Occipital lobe (tissue), 2 donors: Measurements from ENCODE around the gene TMEM165. TPM values are rescaled to one million over a fixed set of nuclear protein-coding genes. Genes with fewer than 3 reads are reported as not detected.
"Not testable (repeated sequence)": the region's sequence is repeated elsewhere in the genome, so short reads cannot be mapped to it uniquely, and the experiment has no call there.

Experiments used
- DNase-seq: peaks from one replicate; lab custom pipeline; 2025; lab: John Stamatoyannopoulos, UW
- total RNA-seq: library from RNA; depleted of rRNA; stranded (reverse); fragments of >200 nt; gene quantifications from one replicate; pipeline ENCODE4 v1.2.3, GENCODE V29; 2014

The TMEM165 gene, protein sequence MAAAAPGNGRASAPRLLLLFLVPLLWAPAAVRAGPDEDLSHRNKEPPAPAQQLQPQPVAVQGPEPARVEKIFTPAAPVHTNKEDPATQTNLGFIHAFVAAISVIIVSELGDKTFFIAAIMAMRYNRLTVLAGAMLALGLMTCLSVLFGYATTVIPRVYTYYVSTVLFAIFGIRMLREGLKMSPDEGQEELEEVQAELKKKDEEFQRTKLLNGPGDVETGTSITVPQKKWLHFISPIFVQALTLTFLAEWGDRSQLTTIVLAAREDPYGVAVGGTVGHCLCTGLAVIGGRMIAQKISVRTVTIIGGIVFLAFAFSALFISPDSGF
- total RNA-seq: 109 TPM

DNA sequence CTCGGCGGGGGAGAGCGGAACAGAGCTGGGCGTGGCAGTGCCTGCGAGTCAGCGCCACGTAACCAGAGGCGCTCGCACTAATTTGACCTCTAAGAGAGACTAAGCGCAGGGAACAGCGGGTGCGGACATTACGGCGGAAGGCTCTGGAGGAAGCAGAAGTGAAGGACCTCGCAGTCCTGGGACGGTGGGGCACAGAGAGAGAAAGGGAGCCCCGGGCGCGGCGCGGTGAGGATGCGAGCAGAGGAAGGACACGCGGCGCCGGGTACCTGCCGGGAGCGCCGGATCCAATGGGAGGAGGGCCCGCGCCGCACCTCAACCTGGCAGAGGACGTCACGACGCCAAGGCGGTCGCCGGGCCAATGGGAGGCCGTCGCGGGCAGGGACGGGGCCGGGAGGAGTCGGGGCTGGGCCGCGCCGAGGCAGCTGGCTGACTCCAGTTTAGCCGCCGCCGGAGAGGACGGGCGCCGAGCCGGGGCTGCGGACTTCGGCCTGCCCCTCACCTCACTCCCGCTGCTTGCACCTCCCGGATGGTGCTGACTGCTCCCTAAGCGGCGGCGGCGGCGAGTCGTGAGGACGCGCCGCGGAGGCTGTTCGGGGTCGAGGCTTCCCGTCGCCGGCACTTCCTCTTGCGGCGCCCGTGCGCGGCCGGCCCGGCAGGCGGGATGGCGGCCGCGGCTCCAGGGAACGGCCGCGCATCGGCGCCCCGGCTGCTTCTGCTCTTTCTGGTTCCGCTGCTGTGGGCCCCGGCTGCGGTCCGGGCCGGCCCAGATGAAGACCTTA, at the start of gene TMEM165:
Gene TMEM165 (plus strand): TSS at position 429 of the 779 bp plus-strand sequence. CDS start 233 bp downstream, at position 662.
- peak; percentile 86 for DNase-seq

DNA sequence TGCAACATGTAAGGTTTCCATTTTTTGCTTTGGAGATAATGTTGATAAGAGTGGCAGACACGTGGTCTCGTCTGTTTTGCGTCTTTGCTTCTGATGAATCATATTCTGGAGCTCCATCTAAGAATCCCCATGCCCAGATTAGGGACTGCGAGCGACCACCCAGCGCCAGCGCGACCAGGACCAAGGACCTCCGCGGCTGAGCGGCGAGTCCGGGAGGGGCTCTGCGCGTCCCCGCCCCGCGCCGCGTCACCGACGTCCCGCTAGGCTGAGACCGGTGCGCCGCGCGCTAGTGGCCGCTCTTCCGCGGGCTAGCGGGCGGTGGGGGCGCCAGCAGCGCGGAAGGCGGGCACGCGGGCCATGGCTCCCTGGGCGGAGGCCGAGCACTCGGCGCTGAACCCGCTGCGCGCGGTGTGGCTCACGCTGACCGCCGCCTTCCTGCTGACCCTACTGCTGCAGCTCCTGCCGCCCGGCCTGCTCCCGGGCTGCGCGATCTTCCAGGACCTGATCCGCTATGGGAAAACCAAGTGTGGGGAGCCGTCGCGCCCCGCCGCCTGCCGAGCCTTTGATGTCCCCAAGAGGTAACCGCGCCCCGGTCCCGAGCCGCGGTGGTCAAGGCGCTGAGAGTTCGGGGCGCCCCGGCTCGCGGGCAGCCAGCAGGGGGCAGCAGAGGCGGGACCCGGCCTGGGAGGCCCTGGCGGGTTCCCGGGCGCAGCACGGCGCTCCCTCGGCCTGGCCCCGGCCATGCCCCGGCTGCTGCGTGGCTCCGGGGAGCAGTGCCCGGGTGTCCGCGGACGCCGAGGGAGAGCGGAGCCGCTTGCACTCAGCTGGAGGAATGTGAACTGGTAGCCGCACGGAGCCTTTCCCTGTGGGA, 49.5 kb upstream of the TMEM165 start, which contains the start of gene SRD5A3:
Gene SRD5A3 (plus strand): TSS at position 263 of the 871 bp plus-strand sequence. CDS start 95 bp downstream, at position 358.
- DNase-seq: peak; percentile 83

DNA sequence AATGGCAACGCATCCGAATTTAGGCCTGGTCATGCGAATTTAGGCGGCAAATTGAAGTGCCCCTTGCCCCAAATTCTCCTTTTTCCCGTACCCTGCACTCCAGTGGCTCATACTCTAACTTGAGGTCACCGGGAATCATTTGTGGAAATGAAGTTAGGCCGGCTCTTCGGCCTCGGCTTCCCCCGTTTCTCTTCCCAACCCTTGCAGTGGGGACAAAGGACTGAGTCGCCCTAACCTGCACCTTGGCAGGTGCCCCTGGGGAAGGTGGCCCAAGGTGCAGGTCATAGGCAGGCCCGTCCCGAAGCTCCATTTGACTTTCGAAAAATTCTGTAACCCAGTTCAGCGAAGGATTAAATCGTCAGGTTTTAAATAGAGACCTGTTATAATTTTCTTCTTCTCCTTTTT, 48.9 kb upstream of the TMEM165 start:
- DNase-seq: no peak

DNA sequence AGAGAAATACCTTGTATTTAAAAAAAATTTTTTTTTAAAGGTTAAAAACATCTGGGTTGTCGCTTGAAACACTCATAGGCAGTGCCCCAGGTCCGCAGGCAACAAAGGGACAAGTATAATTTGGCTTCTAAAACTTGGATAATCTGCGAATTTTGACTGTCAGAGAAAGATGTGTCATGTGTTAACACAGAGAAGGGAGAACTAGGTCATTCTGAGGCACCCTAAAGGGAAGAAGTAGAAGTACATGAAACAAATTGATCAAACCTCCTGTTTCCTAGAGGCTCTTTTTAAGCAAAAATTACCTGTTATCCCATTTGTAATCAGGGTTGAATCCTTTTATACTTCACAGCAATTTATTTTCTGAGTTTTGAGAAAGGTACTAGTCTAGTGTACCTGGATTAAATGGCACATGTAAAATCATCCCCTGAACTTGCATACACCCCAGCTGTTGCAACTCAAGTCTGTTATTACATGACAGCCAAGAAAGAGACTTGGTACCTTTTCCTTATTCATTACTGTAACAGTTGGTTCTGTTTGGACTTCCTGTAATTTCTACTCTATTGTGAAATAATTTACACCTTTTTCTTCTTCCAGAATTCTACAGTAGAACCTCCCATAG, 48.0 kb upstream of the TMEM165 start:
- DNase-seq: no peak

DNA sequence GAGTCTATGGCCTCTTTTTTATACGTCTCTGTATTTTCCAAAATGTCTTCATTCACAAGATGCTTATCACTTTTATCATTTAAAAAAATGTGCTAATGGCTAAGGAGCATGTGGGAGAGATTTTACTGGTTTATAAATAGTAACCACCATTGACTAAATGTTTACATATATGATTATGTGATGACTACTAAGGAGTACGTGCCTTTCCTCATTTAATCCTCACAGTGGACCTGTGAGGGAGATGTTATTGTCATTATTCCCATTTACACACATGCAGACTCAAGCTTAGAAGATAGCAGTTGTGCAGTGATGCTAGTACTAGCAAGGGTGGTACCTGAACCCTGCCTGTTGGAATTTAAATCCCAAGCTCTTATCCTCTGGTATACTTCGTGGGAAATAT, 47.3 kb upstream of the TMEM165 start:
- DNase-seq: no peak

DNA sequence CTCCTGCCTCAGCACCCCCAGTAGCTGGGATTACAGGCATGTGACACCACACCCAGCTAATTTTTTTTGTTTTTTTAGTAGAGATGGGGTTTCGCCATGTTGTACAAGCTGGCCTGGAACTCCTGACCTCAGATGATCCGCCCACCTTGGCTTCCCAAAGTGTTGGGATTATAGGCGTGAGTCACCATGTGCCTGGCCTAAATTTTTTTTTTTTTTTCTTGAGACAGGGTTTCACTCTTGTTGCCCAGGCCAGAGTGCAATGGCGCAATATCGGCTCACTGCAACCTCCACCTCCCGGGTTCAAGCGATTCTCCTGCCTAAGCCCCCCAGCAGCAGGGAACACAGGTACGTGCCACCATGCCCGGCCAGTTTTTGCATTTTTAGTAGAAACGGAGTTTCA, 44.9 kb upstream of the TMEM165 start:
- DNase-seq: not testable (repeated sequence)

DNA sequence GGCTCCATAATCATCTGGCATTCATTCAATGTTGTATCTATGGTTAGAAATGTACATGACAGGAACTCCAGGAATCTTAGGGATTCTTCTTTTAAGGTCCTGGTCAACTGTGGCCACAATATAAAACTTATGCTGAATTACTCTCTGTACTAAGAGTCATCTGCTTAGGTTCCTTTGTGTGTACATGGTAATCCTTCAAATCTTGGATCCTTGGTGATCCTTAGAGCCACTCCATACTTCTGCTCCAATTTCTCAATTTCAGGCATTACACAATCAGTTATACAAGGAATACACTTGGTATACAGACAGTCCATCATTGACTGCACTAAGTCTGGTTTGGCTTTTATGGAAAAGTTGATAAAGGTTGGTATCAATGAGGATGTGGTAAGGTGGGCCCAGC, 43.9 kb upstream of the TMEM165 start:
- DNase-seq: no peak

DNA sequence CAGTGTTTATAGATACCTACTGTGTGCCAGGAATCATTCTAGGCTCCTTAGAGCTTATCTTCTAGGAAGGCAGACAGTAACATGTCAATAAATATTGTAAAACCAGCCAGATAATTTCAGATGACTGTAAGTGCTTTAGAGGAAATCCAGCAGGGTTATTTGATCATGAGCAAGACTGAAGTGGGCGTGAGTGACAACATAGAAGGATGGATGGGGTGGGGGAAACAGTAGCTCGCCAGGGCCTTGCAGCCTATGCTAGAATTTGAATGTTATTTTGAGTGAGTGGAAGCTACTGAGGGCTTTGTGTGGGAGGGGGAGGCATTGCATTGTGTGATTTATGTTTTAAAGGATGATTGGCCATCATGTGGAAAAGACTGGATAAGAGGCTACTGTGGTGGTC, 43.0 kb upstream of the TMEM165 start:
- no peak for DNase-seq

DNA sequence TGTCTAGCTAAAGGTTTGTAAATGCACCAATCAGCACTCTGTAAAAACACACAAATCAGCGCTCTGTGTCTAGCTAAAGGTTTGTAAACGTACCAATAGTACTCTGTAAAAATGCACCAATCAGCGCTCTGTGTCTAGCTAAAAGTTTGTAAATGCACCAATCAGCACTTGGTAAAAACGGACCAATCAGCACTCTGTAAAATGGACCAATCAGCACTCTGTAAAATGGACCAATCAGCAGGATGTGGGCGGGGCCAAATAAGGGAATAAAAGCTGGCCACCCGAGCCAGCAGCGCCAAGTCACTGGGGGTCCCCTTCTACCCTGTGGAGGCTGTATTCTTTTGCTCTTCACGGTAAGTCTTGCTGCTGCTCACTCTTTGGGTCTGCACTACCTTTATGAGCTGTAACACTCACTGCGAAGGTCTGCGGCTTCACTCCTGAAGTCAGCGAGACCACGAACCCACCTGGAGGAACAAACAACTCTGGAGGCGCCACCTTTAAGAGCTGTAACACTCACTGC, 42.5 kb upstream of the TMEM165 start:
- not testable (repeated sequence) for DNase-seq

DNA sequence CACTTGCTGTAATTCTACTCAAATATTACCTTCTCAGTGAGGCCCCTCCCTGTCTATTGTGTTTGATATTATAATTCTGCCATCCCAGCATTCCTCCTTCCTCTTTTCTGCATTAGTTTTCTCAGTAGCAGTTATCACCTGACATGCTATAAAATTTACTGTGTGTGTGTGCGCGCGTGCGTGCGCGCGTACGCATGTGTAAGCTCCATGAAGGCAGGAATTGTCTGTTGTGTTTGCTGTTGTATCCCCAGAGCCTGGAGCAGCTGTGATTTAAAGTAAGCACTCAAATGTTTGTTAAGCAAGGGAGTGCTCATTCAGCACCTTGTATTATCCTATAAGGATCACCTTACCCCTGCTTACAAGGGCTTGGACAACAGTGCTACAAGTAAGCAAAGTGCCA, 41.1 kb upstream of the TMEM165 start:
- DNase-seq: no peak

DNA sequence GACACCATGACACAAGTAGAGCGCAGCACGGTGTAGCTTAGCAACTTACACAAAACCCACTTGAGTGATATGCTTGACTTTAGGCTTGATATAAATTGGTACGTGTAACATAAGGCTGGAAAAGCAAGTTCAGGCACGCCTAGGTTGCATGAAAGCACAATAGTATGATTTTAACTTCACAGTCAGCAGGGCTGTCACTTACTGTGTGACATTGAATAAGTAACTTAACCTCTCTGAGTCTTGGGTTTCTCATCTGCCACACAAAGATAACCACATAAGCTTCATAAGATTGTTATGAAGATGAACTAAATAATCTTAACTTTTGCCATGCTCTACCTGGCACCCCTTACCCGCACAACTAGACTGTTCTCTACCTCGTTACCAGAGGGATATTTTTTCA, 40.2 kb upstream of the TMEM165 start:
- DNase-seq: no peak

DNA sequence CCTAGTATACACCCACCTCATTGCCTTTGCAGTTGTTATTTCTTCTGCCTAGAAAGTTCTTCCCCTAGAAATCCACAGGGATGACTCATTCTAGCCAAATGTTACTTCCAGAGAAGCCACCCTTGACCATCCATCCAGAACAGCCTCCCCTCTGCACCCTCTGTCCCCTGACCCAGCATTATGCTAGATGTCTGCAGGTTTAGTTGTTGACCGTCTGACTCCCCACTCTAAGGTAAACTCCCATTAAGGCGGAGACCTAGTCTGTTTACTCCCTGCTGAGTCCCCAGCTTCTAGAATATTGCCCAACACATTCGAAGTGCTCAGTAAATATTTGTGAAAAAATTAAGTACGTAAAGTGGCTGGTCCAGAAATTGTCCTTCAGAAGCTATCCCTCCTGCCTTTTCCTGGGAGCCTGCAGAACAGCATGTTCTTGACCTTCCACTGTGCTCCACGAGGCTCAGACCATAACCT, 38.7 kb upstream of the TMEM165 start:
- no peak for DNase-seq

DNA sequence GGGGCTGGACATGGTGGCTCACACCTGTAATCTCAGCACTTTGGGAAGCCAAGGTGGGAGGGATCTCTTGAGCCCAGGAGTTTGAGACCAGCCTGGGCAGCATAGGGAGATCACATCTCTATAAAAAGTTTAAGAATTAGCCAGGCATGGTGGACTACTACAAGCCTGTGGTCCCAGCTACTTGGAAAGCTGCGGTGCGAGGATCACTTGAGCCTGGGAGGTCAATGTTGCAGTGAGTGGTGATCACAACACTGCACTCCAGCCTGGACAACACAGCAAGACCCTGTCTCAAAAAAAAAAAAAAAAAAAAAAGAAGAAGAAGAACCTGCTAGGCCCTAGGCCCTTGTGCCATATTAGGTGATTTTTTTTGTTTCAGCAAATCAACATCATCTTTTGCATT, 37.5 kb upstream of the TMEM165 start:
- no peak for DNase-seq

DNA sequence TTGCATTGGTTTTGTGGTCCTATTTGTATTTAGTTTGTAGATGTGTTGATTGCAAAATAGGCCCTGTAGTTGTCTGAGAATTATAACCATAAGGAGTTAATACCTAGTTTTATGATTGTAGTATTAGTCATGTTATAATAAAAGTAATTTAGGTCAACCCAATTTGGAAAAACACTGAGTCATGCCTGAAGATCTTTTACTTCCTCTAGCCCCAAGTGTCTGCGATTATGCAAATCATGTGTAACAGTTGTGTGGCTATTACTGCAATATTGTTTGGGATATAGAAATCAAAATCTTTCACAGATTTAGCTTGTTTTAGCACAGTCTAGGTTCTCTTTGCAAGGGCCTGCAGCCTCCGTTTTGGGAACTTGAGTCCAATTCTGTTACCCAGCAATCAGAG, 37.1 kb upstream of the TMEM165 start:
- DNase-seq: no peak

DNA sequence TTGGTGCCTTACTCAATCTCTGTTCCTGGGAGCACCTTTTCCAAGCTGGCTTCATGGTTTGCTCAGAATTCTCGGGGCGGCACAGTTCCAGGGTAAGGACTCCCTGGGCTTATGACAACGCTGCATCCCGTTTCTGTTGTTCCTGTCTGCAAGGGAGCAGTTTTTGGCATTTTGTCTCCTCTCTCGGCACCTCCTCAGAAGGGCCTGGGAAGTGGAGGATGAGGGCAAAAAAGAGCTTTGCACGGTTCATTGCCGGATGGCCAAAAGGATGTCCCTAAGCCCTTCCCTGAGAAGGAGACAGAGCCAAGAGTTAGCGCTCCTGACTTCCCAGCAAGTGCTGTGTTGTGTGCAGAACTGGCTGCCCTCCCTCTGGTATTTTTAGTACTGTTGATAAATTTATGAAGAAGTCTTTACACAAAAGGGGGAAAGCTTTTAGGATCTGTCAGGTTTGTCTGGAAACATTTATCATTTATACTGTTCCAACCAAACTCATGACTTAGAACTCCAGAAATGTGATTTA, 36.3 kb upstream of the TMEM165 start:
- DNase-seq: no peak

DNA sequence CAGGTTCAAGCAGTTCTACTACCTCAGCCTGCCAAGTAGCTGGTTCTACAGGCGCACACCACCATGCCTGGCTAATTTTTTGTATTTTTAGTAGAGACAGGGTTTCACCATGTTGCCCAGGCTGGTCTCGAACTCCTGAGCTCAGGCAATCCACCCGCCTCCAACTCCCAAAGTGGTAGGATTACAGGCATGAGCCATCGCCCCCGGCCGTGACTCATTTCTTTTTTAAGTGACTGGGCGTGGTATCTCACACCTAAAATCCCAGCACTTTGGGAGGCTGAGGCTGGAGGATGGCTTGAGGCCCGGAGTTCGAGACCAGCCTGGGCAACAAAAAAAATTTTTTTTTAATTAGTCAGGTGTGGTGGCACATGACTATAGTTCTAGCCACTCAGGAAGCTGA, 32.8 kb upstream of the TMEM165 start:
- not testable (repeated sequence) for DNase-seq

DNA sequence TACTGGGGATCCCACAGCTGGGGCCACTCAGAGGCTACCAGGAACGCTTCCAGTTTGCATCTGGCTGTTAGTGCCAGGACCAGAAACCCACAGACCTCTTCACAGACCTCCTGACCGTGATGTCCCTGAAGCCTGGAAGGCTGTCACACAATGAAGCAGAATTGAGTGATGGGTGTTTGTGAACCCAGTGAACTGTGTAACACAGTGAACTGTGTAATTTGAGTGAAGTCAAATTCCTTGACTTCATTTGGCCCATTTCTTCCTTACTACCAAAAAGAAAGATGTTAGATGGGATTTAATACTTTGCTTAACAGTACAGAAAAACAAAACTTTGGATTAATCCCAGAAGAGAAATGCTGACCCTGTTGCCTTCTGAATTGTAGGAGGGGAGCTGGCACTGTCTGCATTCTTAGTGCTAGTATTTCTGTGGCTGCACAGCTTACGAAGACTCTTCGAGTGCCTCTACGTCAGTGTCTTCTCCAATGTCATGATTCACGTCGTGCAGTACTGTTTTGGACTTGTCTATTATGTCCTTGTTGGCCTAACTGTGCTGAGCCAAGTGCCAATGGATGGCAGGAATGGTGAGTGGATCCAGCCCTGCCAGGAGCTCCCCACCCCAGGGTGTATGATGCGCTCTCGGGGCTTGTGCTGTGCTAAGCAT, 31.9 kb upstream of the TMEM165 start:
- DNase-seq: peak; percentile 33

DNA sequence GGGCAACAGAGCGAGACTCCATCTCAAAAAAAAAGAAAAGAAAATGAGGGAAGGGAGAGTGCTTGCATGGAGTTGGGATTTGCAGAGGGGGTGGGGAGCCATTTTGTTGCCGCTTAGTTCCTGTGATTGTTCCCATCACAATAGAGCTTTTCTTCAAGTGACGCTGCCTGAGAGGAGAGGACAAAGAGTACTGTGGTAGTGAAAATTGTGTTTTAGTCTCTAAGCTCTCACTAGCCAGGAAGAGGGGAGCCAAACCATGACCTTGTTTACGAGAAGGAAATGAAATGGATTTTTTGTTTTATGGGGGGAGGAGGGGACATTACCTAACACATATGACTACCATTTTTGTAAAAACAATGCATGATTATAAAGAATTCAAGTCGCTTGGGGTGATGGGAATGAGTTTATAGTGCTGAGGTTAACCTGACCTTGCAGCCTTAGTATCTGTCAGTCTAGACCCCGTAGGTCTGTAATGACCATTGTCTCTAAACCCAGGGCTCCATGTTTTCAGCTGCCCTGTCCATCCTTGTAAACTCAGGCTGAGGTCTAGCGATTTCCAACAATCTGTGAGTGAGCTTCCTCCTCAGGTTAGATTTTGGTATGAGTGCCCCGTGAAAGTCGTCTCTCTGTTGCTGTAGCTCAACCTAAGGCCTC, 30.9 kb upstream of the TMEM165 start:
- peak; percentile 56 for DNase-seq

DNA sequence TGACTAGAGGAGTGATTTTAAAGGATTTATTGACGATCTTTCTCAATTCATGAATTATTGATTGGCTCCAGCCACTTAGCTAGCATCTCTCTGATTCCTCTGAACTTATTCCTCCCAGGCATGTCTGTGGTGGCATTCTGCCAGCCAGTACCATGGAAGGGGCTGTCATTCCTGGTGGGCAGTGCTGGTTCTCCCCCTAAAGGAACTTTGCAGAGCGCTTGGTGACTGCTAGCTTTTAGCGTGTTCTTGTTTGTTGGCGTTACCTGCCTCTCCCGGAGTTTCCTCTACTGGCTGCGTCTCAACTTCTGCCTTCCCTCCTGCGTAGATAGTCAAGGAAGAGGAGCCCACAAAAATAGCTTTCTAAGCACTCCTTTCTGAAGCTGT, 30.4 kb upstream of the TMEM165 start:
- DNase-seq: no peak

DNA sequence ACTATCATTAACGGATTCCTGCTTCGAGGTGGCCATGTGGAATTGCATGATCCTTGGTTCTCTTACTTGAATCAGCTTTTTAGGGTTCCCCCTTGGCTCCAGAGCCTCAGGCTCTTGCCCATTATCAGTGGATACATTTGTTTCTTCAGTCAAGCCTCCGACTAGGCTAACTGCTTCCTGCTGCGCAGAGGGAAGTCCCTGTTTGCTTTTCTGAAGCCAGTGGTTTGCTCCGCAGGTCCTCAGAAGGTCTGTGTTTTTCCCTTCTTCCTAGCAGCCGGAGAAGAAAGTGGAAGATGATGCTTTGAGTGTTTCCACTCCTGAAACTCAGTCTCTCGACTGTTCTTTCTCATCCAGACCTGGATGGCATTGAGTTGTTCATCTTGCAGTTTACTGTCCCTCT, 29.1 kb upstream of the TMEM165 start:
- no peak for DNase-seq
